22Rv1 (cell line): Measurements from ENCODE around the gene TNFRSF12A.
A peak's percentile ranks its signal among the peaks of the same experiment; 100 is the strongest.

ENCODE experiments used
- H3K27ac ChIP-seq: fragments of 450-650 bp; 2 replicates; pipeline ENCODE4 v1.5.1; 2017
- ZFX ChIP-seq: fragments of 450-650 bp; IDR thresholded peaks from 2 replicates; pipeline ENCODE4 v1.6.1; 2017; ENCODE audit warnings: antibody characterized with exemption, borderline replicate concordance
- TF ChIP-seq, protein P1 (sequence below): fragments of 450-650 bp; IDR thresholded peaks from 2 replicates; pipeline ENCODE4 v1.5.1; 2017; ENCODE audit warnings: mild to moderate bottlenecking

Gene TNFRSF12A

DNA sequence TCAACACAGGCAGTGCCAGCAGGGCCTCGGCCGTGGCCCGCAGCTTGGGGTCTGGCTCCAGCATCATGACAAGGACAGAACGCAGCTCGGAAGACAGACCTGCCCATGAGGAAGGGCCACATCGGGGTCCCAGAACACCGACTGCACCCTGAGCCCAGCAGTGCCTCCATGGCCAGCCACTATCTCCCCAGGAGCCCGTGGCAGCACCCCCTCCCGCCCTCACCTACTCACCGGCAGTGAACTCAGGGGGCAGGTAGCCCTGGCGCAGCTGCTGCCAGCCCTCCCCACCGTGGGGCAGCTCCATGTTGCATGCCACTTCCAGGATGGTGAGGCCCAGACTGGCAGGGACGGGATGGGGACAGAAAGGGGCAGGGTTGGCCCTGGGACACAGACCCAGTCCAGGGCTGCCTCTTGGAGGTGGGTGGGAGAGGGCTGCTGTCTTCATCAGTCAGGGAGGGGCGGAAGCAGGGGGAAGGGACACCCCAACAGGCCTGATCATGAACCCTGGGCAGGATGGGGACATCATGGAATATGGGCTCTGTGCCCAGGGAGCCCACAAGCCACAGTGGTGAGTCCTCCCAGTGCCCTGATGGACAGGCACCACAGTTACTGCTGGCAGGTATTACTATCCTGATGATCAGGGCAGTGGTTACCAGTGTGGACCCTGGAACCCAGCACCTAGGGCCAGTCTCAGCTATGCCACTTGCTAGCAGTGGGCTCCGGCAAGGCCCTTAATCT lies 45.7 kb upstream of the TNFRSF12A start:
- H3K27ac ChIP-seq = peak overlapping the region; percentile 99
- TF ChIP-seq, protein P1, sequence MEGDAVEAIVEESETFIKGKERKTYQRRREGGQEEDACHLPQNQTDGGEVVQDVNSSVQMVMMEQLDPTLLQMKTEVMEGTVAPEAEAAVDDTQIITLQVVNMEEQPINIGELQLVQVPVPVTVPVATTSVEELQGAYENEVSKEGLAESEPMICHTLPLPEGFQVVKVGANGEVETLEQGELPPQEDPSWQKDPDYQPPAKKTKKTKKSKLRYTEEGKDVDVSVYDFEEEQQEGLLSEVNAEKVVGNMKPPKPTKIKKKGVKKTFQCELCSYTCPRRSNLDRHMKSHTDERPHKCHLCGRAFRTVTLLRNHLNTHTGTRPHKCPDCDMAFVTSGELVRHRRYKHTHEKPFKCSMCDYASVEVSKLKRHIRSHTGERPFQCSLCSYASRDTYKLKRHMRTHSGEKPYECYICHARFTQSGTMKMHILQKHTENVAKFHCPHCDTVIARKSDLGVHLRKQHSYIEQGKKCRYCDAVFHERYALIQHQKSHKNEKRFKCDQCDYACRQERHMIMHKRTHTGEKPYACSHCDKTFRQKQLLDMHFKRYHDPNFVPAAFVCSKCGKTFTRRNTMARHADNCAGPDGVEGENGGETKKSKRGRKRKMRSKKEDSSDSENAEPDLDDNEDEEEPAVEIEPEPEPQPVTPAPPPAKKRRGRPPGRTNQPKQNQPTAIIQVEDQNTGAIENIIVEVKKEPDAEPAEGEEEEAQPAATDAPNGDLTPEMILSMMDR = no peak
- TF ChIP-seq ZFX = no peak

DNA sequence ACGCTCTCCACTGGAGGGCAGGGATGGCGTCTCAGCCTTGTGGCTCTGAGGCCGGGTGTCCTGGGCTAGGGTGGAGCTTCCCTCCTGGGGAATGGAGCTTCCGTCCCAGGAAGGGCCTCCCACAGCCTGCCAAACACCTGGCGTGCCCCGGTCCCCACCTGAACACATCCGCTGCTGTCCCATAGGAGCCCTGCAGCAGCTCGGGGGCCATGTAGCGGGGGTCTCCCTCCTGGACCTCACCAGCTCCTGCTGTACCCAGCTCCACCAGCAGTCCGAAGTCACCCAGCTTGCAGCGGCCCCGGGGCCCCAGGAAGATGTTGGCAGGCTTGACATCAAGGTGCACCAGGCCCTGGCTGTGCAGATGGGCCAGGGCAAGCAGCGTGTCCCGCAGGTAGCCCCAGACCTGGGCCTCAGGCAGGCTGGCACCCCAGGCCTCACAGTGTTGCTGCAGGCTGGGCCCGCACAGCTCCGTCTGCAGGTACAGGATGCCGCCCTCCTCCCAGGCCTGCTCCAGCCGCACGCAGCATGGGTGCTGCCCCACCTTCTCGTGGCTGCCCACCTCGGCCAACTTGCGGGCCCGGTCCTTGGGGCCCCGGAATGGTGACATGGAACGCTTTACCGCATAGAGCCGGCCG lies 44.9 kb upstream of the TNFRSF12A start:
- peak overlapping the region; percentile 99 for H3K27ac ChIP-seq
- TF ChIP-seq, protein P1 = no peak
- no peak for TF ChIP-seq ZFX

GRCh38 chr16:2976201-2976600 lies 44.0 kb upstream of the TNFRSF12A start:
- TF ChIP-seq ZFX = no peak
- TF ChIP-seq, protein P1 = no peak
- H3K27ac ChIP-seq = peak overlapping the region; percentile 99

DNA sequence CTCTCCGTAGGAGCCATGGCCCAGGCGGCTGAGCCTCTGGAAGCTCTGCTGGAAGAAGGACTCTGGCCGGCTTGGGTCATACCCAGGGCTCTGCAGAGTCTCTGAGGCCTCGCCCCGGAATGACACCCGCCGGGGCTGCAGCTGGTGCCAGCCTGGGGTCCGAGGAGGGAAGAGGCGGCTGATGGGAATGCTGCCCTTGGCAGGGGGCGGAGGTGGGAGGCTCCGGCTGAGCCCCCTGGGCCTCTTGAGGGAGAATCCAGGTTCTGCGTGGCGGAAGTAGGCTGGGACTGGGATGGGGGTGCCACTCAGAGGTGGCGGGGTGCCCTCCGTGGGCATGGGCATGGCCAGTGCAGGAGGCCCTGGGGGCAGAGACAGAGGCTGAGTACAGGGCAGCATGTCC lies 43.5 kb upstream of the TNFRSF12A start:
- TF ChIP-seq ZFX = no peak
- TF ChIP-seq, protein P1 = no peak
- H3K27ac ChIP-seq = peak overlapping the region; percentile 99

DNA sequence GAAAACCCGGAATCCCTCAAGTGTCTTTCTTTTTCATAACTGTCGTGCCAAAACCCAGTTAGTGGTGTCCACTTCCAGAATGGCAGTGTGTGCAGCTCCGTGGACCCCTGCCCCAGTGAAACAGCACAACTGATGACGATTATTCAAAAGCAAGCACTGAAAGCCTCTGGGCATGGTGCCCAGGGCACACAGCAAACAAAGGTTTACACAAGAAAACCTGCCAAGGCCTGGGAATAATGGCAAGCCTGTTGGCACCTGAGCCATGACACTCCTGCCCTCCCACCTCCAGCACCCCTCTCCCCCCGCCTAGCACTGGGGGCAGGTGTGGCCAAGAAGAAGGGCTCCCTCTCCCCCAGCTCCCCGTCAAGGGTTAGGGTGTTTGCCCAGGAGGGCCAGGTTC lies 42.7 kb upstream of the TNFRSF12A start:
- H3K27ac ChIP-seq = peak overlapping the region; percentile 99
- TF ChIP-seq ZFX = no peak
- TF ChIP-seq, protein P1 = no peak

DNA sequence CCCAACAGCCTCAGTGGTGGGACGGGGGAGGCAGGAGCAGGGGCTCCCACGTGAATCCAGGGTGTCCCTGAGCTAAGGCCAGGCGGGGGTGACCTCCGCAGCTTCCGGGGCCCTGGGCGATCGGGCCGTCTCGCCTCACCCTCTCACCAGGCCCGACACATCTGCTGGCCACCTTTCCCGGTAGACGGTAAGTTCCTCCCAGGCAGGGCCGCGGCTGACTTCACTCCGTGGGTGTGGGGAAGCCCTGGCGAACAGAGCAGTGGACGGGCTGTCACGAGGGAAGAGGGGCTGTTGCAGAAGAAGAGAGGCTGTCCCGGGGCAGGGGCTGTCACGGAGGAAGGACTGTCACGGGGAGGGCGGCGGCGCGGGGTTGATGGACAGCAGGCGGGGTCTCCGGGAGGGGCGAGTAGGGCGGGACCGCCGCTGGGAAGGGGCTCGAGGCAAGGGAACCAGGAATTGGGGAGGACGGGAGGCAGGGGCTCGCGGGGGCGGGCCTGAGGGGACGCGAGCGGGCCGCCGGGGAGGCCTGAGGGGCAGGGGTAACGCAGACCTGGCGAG lies 40.4 kb upstream of the TNFRSF12A start:
- TF ChIP-seq, protein P1 = no peak
- TF ChIP-seq ZFX = no peak

More for the DNA sequence above, 40.4 kb upstream of the TNFRSF12A start:
- H3K27ac ChIP-seq = peak overlapping the region; percentile 99
